Stimulated activated CD4-positive, alpha-beta T cell treated with anti-CD3 and anti-CD28 coated beads, Interleukin-12 subunit alpha, Interleukin-12 subunit beta, amount 100 ng/mL, for 48 hours (primary cell): ENCODE data around the gene ZRANB1.

Experiments
- DNase-seq, 3 donors: peaks; one replicate each; pipeline ENCODE4 v3.0.0-alpha.2; 2020; ENCODE audit warnings: low read depth in 2 of 3, low spot score in 1 of 3

The ZRANB1 gene

DNA sequence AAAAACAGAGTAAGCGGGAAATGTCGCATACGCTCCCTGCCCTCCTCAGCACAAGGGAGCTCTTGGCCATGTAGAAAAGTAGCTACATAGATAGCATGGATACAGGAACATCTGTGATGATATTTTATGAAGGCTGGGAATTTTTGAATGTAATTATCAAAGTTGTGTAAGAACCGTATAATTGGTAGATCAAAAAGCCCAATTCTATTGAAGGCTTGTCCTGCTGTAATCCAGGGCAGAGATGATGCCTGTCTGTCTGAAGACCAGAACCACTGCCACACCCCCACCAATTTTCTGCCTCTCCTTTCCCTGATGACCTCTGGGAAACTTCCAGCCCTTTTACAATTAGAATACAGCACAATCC lies 51.4 kb downstream of the ZRANB1 start:
- no peak for DNase-seq

- no peak for DNase-seq
Measured at GRCh38 chr10:124993736-124994451, 52.0 kb downstream of the ZRANB1 start.

GRCh38 chr10:124994573-124995473 lies 52.9 kb downstream of the ZRANB1 start:
- DNase-seq: no peak

- DNase-seq: no peak
Measured at GRCh38 chr10:124995605-124996004, 53.7 kb downstream of the ZRANB1 start.

DNA sequence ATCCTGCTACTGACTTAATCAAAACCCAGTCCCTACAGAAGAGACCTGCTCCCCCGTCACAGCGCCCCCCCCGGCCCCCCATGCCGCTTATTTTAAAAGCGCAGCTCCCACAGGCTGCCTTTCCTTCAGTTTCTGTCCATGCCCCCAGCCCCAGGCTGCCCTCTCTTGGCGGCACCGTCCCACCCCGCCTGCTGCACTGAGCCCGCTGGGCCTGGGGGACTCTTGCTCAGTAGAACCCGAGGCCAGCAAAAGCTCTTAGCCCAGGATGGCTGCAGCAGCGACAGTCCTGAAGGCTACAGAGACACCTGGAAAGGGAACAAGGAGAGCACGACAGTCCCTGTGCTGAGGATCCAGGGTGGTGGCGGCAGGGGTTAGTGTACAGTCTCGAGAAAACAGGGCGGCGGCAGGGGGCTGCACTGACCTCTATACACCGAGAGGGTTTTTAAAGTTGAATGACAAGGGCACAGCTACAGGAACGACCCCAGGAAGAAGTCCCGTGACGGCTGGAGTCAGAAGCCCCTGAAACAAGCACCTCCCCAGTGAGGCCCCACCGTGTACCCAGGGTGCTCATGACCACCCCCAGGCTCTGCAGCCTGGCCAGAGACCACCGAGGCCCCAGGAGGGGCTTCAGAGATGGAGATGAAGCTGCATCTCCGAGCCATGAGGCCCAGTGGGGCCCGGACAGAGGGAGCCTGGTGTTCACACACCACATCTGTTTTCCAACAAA lies 54.4 kb downstream of the ZRANB1 start:
- DNase-seq: no peak

GRCh38 chr10:124996854-124997215 lies 54.9 kb downstream of the ZRANB1 start:
- no peak for DNase-seq

DNA sequence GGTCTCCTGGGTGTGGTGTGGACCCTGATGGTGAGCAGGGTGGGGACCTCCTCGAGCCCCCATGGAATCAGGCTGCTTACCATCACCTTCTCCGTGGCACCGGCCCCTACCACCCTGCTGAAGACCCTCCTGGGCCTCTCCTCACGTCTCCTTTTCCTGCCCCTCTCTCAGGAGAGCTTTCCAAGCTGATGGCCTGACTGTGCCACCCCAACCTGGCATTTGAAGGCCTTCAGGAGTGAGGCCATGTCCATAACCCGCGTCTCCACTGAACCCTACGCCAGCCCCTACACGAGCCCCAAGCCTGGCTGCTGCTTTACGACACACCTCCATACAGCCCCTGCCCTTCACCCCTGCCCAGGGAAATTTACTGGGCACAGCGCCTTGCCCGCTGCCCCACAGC lies 55.4 kb downstream of the ZRANB1 start:
- no peak for DNase-seq

- DNase-seq: no peak
Measured at GRCh38 chr10:124997771-124998623, 56.1 kb downstream of the ZRANB1 start.

DNA sequence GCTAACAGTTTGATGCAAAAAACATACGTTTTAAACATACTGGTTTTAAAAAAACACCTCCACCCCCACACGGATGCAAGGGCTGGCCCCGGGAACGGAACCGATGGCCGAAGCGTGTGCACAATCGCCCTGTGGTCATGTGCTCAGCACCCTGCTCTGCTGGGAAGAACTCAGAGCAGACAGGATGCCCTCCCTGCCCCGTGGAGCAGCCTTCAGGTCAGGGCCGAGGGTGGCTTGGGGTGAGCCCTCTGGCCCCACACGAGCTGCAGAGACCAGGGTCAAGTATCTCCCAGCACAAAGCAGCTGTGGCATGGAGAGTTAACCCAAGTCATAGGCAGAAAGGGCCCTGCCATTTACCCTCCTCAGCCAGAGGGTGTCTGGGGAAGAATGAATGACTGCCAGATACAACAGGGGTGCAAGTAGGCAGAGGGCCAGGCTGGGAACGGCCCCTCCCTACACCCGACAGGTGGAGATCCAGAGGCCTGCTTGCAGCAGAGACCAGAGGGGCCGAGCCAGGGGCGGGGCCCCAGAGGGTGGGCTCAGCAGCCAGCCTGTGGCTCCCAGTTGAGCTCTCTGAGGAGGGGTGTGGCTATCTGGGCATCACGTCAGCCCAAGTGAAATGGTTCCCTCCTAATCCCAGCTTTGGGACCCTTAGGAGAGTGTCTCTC lies 56.8 kb downstream of the ZRANB1 start:
- no peak for DNase-seq

GRCh38 chr10:124999433-125000365 lies 57.8 kb downstream of the ZRANB1 start:
- DNase-seq: no peak

DNA sequence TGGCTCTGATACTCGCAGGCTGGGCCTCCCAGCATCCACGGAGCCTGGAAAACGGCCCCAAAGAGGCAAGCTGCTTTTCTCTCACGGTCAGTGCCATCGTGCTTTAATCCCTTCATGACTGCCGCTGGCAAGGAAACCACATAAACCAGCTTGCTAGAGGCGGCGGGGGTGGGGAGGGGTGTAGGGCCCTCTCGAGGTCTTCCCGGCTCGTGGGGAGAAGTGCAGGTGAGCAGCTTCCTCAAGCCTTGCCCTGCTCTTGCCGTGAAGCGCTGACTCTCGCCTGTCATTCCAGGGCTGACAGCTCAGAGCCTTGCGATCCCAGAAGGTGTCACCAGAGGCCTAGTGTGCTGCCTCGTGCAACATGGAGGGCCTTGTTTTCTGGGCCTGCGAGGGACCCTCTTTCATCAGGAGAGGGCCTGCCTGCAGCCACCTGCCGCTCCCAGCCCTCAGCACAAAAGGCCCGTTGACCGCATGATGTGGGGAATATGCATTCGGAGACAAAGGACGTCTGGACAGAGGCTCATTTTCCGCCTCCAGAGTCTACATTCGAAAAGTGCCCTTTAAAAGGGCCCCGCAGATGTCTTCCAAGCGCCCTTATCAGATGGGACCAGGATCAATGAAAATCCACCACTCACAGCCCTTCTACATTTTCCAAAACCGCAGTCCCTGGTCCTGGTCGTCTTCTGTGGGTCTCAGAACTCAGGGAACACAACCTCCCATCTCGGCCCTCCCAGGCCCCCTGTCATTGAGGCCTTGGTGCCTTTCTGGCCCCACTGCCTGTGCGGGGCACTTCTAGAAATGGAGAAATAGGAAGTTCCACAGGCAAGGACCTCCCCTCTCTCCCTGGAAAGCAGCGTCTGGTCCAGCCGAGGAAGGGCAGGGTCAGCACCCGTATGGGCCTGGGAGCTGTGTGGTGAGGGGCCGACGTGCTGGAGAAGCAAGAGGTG lies 58.7 kb downstream of the ZRANB1 start:
- DNase-seq: no peak

DNA sequence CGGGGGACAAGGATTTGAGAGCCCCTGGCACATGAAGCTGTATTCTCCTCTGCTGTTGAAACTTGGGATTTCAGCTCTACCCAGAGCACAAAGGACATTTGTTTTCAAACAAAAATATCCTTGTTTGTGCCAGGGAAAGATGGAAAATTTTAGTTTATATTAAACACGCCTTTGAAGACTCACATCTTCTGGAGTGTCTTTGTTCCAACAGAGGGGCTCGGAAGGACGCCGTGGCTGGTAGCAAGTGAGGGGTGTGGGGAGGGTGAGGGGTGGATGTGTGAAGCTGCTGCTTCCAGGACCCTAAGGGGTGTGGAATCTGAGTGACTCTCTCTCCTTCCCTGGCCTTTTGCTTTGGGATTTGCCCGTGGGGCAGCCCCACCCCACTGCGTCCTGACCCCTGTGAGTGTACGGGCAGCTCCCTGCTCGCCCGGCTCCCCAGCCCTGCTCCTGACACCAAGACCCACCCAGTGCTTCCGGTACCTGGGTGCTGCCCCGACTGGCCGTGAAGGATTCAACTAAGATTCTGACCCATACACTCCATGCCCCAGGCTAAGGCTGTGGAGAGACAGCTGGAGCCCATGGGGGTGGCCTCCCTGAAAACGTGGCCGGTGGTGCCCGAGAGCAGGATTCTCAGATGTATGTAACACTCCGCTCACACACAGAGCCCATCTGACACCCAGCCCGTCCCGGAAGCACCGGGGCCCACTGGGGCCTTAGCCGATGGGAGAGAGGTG lies 59.6 kb downstream of the ZRANB1 start:
- DNase-seq: no peak

GRCh38 chr10:125002047-125002422 lies 60.1 kb downstream of the ZRANB1 start:
- DNase-seq: no peak

DNA sequence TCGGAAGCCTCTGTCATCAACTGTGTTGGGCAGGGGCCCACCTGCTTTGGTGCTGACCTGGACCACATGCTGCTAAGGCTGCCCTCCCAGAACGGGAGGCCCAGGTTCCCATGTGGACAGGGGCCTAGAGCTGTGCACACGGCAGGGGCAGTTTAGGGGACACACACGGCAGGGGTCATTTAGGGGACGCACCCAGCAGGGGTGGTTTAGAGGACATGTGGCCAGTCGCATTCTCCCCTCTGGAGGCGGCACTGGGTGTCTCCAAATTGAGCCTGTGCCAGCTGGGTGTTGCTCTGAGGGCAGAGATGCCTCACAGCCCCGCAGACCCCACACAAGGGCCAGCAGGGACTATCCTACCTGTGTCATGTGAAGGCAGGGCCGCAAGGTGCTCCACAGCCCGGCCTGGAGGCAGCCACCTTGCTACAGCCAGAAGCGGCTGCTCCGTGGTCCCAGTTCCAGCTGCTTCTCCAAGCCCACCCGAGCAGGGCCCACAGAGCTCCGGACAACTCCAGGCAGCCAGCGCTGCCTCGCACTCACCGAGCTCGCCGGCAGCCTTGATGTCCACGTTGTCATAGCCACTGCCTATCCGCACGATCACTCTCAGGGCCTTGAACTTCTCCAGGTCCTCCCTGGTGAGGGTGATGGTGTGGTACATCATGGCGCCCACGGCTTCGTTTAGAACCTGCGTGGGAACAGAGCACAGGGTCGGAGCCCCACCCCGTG lies 60.7 kb downstream of the ZRANB1 start:
- DNase-seq: no peak

DNA sequence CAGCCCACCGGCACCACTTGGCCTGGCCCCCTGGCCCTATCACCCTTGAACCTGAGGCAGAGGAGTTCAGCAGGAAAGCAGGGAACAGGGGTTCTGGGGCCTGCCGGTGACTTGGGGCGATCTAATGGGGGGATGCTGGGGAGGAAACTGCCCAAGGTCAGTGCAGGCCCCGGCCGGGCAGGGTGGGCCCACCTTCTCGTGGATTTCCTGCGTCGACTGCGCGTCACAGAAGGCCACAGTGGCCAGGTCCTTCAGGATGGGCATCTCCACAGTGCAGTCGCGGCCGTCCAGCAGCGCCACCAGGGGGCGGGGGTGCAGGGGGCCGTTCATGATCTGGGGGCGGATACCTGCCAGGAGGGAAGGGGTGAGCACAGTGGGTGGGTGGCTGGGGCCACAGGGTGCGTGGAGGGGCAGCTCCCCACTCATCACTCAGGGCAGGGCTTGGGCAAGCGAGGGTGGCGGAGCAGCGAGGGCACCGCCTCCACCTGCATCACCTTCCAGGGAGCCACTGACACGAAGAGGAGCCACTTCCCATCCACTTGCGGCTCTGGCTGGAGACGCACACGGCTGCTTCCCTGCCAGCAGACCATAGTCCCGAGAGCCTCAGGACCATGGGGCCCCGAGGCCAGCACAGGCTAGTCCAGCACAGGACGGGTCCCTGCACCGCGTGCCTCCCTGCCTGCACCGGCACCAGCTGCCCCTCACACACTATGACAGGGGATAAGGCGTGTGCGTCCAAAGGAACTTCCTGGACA lies 61.4 kb downstream of the ZRANB1 start:
- no peak for DNase-seq

GRCh38 chr10:125003901-125004467 lies 62.1 kb downstream of the ZRANB1 start:
- no peak for DNase-seq
